CD14-positive monocyte (primary cell): Measurements from ENCODE around the gene MAPK14. TPM values are rescaled to one million over a fixed set of nuclear protein-coding genes. Genes with fewer than 3 reads are reported as not detected.
"Not testable (repeated sequence)": the region's sequence is repeated elsewhere in the genome, so short reads cannot be mapped to it uniquely, and the experiment has no call there.

ENCODE experiments used
- DNase-seq, 3 donors: peaks; one replicate each; pipeline ENCODE4 v3.0.0-alpha.2; 2011 to 2022
- H2AFZ ChIP-seq: 2 replicates; pipeline ENCODE4 v1.6.0; 2012; ENCODE audit warnings: mild to moderate bottlenecking, low read depth, low read length, inconsistent platforms; ENCODE audit not compliant: insufficient read depth, poor library complexity, severe bottlenecking
- H3K27ac ChIP-seq, 2 donors: 1 replicate in 1 of 2; 2 replicates in 1 of 2; pipeline ENCODE4 v1.5.1; 2012 to 2013; ENCODE audit warnings: low read length in 2 of 2, control low read depth in 1 of 2, inconsistent platforms in 1 of 2, low read depth in 1 of 2, mild to moderate bottlenecking in 1 of 2
- H3K27me3 ChIP-seq, 2 donors: one replicate each; pipeline versions ENCODE4 v1.6.0 to v1.6.1; 2011 to 2013; ENCODE audit warnings: low read length in 2 of 2; ENCODE audit not compliant: control insufficient read depth in 2 of 2, insufficient read depth in 2 of 2
- H3K36me3 ChIP-seq, 2 donors: replicated peaks in 1 of 2; 1 replicate in 1 of 2; 2 replicates in 1 of 2; pipeline versions ENCODE4 v1.5.1 to v1.6.1; 2012 to 2013; ENCODE audit warnings: low read length in 2 of 2, control low read depth in 1 of 2, inconsistent platforms in 1 of 2, mild to moderate bottlenecking in 1 of 2; ENCODE audit not compliant: insufficient read depth in 2 of 2, control insufficient read depth in 1 of 2
- H3K4me1 ChIP-seq, 2 donors: 1 replicate in 1 of 2; 2 replicates in 1 of 2; pipeline versions ENCODE4 v1.5.1 to v1.6.1; 2012 to 2013; ENCODE audit warnings: low read length in 2 of 2, control low read depth in 1 of 2, inconsistent platforms in 1 of 2, mild to moderate bottlenecking in 1 of 2, moderate library complexity in 1 of 2; ENCODE audit not compliant: insufficient read depth in 2 of 2, control insufficient read depth in 1 of 2
- H3K4me2 ChIP-seq: replicated peaks from 2 replicates; pipeline ENCODE3; 2012; ENCODE audit warnings: low read length, moderate library complexity, mild to moderate bottlenecking; ENCODE audit not compliant: poor library complexity, severe bottlenecking; ENCODE audit errors: extremely low read depth
- H3K4me3 ChIP-seq, 3 experiments: fragments of 200-600 bp in 1 of 3; sonication (generic) in 1 of 3; replicated peaks in 1 of 3; 1 replicate in 2 of 3; 2 replicates in 1 of 3; pipeline ENCODE4 v1.5.1; 2011 to 2013; ENCODE audit warnings: low read length in 3 of 3, mild to moderate bottlenecking in 3 of 3, control low read depth in 2 of 3, low read depth in 2 of 3, inconsistent platforms in 1 of 3, moderate library complexity in 1 of 3
- H3K79me2 ChIP-seq: 2 replicates; pipeline ENCODE4 v1.6.0; 2012; ENCODE audit warnings: mild to moderate bottlenecking, control low read depth, inconsistent platforms, low read length, moderate library complexity; ENCODE audit not compliant: insufficient read depth
- H3K9ac ChIP-seq: 2 replicates; pipeline ENCODE4 v1.6.0; 2017; ENCODE audit warnings: low read length, mild to moderate bottlenecking; ENCODE audit not compliant: insufficient read depth, poor library complexity, severe bottlenecking
- H3K9me3 ChIP-seq, 2 donors: replicated peaks in 1 of 2; 1 replicate in 1 of 2; 2 replicates in 1 of 2; pipeline versions ENCODE4 v1.5.1 to v1.6.1; 2012 to 2013; ENCODE audit warnings: low read length in 2 of 2, control low read depth in 1 of 2; ENCODE audit not compliant: control insufficient read depth in 1 of 2, insufficient read depth in 1 of 2
- H4K20me1 ChIP-seq: 2 replicates; pipeline ENCODE4 v1.6.0; 2012; ENCODE audit warnings: mild to moderate bottlenecking, low read length, control low read depth, moderate library complexity; ENCODE audit not compliant: insufficient read depth
- H3K27ac Mint-ChIP-seq, 7 donors: one replicate each; pipeline ENCODE4 v1.8.0; 2020; ENCODE audit warnings: mild to moderate bottlenecking in 7 of 7, mixed read lengths in 7 of 7, moderate library complexity in 6 of 7, inconsistent platforms in 2 of 7
- H3K27me3 Mint-ChIP-seq, 3 donors: one replicate each; pipeline ENCODE4 v1.8.0; 2021 to 2022; ENCODE audit warnings: low read depth in 3 of 3, mild to moderate bottlenecking in 3 of 3, mixed read lengths in 3 of 3, moderate library complexity in 3 of 3, inconsistent platforms in 1 of 3
- H3K36me3 Mint-ChIP-seq, 2 donors: one replicate each; pipeline ENCODE4 v1.8.0; 2020; ENCODE audit warnings: mixed read lengths in 2 of 2, inconsistent platforms in 1 of 2, mild to moderate bottlenecking in 1 of 2
- H3K4me1 Mint-ChIP-seq: one replicate; pipeline ENCODE4 v1.8.0; 2020; ENCODE audit warnings: mild to moderate bottlenecking, mixed read lengths
- H3K4me3 Mint-ChIP-seq, 2 donors: one replicate each; pipeline ENCODE4 v1.8.0; 2020; ENCODE audit warnings: mild to moderate bottlenecking in 2 of 2, mixed read lengths in 2 of 2, moderate library complexity in 1 of 2
- H3K9me3 Mint-ChIP-seq, 7 donors: one replicate each; pipeline ENCODE4 v1.8.0; 2020 to 2022; ENCODE audit warnings: mixed read lengths in 7 of 7, mild to moderate bottlenecking in 6 of 7, moderate library complexity in 6 of 7, inconsistent platforms in 2 of 7
- WGBS: methylation state at CpG from one replicate; pipeline ENCODE4 v1.1.5; 2013; ENCODE audit warnings: missing lambda C conversion rate; ENCODE audit not compliant: insufficient coverage; 5-methylcytosine and 5-hydroxymethylcytosine counted together
- intact Hi-C, 2 donors: fragments of 100-400 bp; cut with micrococcal nuclease; formaldehyde crosslinking; loops; one replicate each; pipeline versions ENCODE4 v1.15.0 to v1.15.1; 2023
- polyA plus RNA-seq, 3 donors: library from polyadenylated mRNA; depleted of rRNA in 1 of 3; unstranded in 2 of 3; stranded (reverse) in 1 of 3; fragments of 300-500 nt in 2 of 3; fragments of >200 nt in 1 of 3; fragmentation: Illumina TruSeq in 2 of 3; gene quantifications; 1 replicate in 2 of 3; 2 replicates in 1 of 3; pipeline ENCODE4 v1.2.3, GENCODE V29; 2012 to 2021
- TF ChIP-seq, protein P1 (sequence below): fragments of 200-600 bp; IDR thresholded peaks from one replicate; pipeline ENCODE4 v1.8.0; 2022; ENCODE audit warnings: antibody characterized with exemption, mild to moderate bottlenecking

The MAPK14 gene
- polyA plus RNA-seq, 3 donors = 56.6 to 96.6 (median 83.7) TPM

DNA sequence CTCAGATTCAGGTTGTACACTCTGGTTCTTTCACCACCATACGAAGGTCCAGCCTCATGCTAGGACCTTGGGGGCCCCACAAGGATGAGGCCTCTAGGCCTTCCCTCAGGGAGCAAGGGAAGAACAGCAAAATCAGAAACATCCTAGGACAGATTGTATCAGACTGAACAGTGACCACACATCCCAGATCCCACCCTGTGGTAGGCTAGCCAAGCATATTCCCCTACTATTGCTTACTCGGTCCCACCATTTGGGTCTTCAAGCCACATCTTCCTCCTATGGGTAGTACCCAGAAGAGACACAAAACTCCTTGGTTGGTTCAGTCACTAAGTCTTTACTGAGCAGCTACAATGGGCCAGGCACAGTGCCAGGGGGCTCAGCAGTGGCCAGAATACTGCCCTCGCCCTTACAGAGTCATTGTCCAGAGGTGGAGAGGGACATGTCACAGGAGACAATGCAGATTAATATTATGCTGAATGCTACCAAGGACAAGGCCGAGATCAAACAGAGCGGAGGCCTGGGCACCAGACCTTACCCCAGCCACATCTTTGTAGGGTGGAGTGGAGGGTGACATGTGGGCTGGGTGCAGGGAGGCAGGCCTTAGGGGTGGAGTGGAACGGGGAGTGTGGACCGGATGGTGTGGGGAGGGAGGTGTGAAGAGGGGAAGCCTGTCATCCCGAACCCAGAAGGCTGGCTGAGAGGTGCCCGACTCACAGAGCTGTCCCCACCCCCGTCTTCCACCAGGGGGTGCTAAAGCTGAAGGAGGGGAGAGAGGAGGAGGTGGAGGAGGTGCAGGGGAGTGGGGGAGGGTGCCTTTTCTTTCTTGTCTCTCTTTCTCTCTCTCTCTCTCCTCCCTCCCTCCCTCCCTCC lies 95.9 kb downstream of the MAPK14 start:
- Mint-ChIP-seq H3K27ac (peak overlapping the region; percentile 73 to 99 (median 89)), H3K4me3 (peak overlapping the region in 1 of 2 donors; percentile 27), H3K4me1 (peaks cover 88% of the 10 kb centered on the region), H3K27me3 (peaks cover 0 to 5% (median 0%) of the 10 kb centered on the region in 3 donors), H3K36me3 (peaks cover 16 to 20% of the 10 kb centered on the region in 2 donors), H3K9me3 (peaks cover 0 to 6% (median 1%) of the 10 kb centered on the region in 7 donors)
- TF ChIP-seq, protein P1, sequence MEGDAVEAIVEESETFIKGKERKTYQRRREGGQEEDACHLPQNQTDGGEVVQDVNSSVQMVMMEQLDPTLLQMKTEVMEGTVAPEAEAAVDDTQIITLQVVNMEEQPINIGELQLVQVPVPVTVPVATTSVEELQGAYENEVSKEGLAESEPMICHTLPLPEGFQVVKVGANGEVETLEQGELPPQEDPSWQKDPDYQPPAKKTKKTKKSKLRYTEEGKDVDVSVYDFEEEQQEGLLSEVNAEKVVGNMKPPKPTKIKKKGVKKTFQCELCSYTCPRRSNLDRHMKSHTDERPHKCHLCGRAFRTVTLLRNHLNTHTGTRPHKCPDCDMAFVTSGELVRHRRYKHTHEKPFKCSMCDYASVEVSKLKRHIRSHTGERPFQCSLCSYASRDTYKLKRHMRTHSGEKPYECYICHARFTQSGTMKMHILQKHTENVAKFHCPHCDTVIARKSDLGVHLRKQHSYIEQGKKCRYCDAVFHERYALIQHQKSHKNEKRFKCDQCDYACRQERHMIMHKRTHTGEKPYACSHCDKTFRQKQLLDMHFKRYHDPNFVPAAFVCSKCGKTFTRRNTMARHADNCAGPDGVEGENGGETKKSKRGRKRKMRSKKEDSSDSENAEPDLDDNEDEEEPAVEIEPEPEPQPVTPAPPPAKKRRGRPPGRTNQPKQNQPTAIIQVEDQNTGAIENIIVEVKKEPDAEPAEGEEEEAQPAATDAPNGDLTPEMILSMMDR = peak; percentile 65
- Histone ChIP-seq H3K4me3 (no peak overlapping the region), H3K36me3 (peaks cover 0 to 9% of the 10 kb centered on the region in 2 donors), H4K20me1 (peaks cover 25% of the 10 kb centered on the region), H3K9ac (no peak overlapping the region), H2AFZ (no peak overlapping the region), H3K27me3 (no peaks in the 10 kb centered on the region), H3K9me3 (peaks cover 0 to 4% of the 10 kb centered on the region in 2 donors), H3K79me2 (peaks cover 5% of the 10 kb centered on the region), H3K4me2 (no peak overlapping the region), H3K27ac (peak overlapping the region; percentile 1 to 69), H3K4me1 (peaks cover 79 to 82% of the 10 kb centered on the region in 2 donors)
- 76% methylated on average over 4 of the region's 10 CpGs for WGBS
- DNase-seq = peak; percentile 75 to 83 (median 82)
- intact Hi-C loops = loop anchor here (5.0 to 10.0 kb wide), 3 partner anchors 74 to 241 kb away; partner anchors contain the start of gene BRPF3 (in 1 of the 2)

DNA sequence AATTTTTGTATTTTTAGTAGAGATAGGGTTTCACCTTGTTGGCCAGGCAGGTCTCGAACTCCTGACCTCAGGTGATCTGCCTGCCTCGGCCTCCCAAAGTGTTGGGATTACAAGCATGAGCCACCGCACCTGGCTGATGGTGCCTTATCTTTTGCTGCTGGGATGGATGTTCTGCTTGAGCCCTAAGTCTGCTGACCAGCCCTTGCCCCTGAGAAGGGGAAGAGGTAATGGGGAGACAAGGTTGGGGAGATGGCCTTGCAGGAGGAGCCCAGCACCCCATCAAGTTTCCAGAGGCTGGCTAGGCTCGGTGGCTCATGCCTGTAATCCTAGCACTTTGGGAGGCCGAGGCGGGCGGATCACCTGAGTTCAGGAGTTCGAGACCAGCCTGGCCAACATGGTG lies 96.7 kb downstream of the MAPK14 start:
- H3K9me3 ChIP-seq, H3K4me2 ChIP-seq, H3K27ac ChIP-seq, H3K9ac ChIP-seq, H3K4me3 ChIP-seq, H3K9me3 Mint-ChIP-seq, H2AFZ ChIP-seq, H3K79me2 ChIP-seq, H3K36me3 ChIP-seq, H3K27me3 ChIP-seq, DNase-seq: not testable (repeated sequence)
- Mint-ChIP-seq H3K36me3 (peaks cover 10 to 12% of the 10 kb centered on the region in 2 donors), H3K27ac (peak overlapping the region in 2 of 7 donors; percentile 91 to 99), H3K27me3 (peaks cover 3 to 13% (median 5%) of the 10 kb centered on the region in 3 donors), H3K4me1 (peaks cover 83% of the 10 kb centered on the region), H3K4me3 (peak overlapping the region; percentile 41 to 72)
- WGBS = 76% methylated on average over 4 of the region's 8 CpGs
- H3K4me1 ChIP-seq = peaks cover 72 to 77% of the 10 kb centered on the region in 2 donors
- intact Hi-C loops = loop anchor here (5.0 to 10.0 kb wide), 3 partner anchors 73 to 240 kb away; partner anchors contain the start of gene BRPF3 (in 1 of the 2)
- H4K20me1 ChIP-seq = peaks cover 21% of the 10 kb centered on the region
